K562 (cell line): ENCODE results near the gene RPLP2.

Experiments used
- CTCF ChIP-seq, 3 experiments: IDR thresholded peaks in 2 of 3; conservative IDR thresholded peaks in 1 of 3; 2 replicates each; pipeline ENCODE4 v1.5.1; 2011 to 2012; ENCODE audit warnings: low read length in 3 of 3, mild to moderate bottlenecking in 3 of 3, control low read depth in 2 of 3, improper control_type of control experiment in 1 of 3, inconsistent platforms in 1 of 3, low read depth in 1 of 3, mixed read lengths in 1 of 3, moderate library complexity in 1 of 3; ENCODE audit not compliant: insufficient read depth in 2 of 3
- PCBP2 ChIP-seq: fragments of 200-400 bp; formaldehyde crosslinking; IDR thresholded peaks from 2 replicates; pipeline ENCODE4 v1.6.1; 2018; ENCODE audit warnings: low read length, low read depth, mild to moderate bottlenecking, moderate library complexity; ENCODE audit not compliant: poor library complexity, severe bottlenecking
- PKNOX1 ChIP-seq: fragments of 450-650 bp; IDR thresholded peaks from 2 replicates; pipeline ENCODE4 v1.6.1; 2016
- TBP ChIP-seq: optimal IDR thresholded peaks from 2 replicates; pipeline ENCODE3; 2011; ENCODE audit warnings: low read depth, low read length, improper control_type of control experiment
- YY1 ChIP-seq, 3 experiments: IDR thresholded peaks; 2 replicates each; pipeline ENCODE4 v1.6.1; 2011; ENCODE audit warnings: low read length in 2 of 3, mild to moderate bottlenecking in 2 of 3, moderate library complexity in 2 of 3, borderline replicate concordance in 1 of 3, control low read depth in 1 of 3, low read depth in 1 of 3; ENCODE audit not compliant: insufficient read depth in 3 of 3, insufficient replicate concordance in 2 of 3, control insufficient read depth in 1 of 3, insufficient read length in 1 of 3; ENCODE audit errors: extremely low read depth in 1 of 3

- TF ChIP-seq PCBP2, result no peak
- no peak for TF ChIP-seq PKNOX1
- TF ChIP-seq TBP, result no peak
- TF ChIP-seq YY1 (IDR thresholded peaks at IDR 0.05; ENCODE audit: borderline replicate concordance in 1 of 3, control insufficient read depth in 1 of 3, extremely low read depth in 1 of 3, insufficient read depth in 3 of 3, insufficient read length in 1 of 3, insufficient replicate concordance in 2 of 3, low read depth in 1 of 3, low read length in 2 of 3), result no peak
- no peak for TF ChIP-seq CTCF (IDR thresholded peaks at IDR 0.05 in 2 of 3, conservative IDR thresholded peaks at IDR 0.05 in 1 of 3; ENCODE audit: insufficient read depth in 2 of 3, low read depth in 1 of 3, low read length in 3 of 3)
Observed at GRCh38 chr11:770642-771616, 38.8 kb upstream of the RPLP2 start.
